GM12864 (cell line): ENCODE measurements around the gene ABCA9.
"Not testable (repeated sequence)": the region's sequence is repeated elsewhere in the genome, so short reads cannot be mapped to it uniquely, and the experiment has no call there.

Source experiments
- DNase-seq: peaks from one replicate; pipeline ENCODE4 v3.0.0-alpha.2; 2011; ENCODE audit warnings: low read depth
- H3K4me3 ChIP-seq: 2 replicates; pipeline ENCODE4 v1.5.1; 2011; ENCODE audit warnings: mild to moderate bottlenecking, low read depth, low read length, control low read depth
- TF ChIP-seq, protein P1 (sequence below): IDR thresholded peaks from 2 replicates; pipeline ENCODE4 v1.5.1; 2011; ENCODE audit warnings: low read depth, mild to moderate bottlenecking, moderate library complexity, low read length, control low read depth, inconsistent platforms; ENCODE audit errors: missing control alignments

Gene ABCA9

DNA sequence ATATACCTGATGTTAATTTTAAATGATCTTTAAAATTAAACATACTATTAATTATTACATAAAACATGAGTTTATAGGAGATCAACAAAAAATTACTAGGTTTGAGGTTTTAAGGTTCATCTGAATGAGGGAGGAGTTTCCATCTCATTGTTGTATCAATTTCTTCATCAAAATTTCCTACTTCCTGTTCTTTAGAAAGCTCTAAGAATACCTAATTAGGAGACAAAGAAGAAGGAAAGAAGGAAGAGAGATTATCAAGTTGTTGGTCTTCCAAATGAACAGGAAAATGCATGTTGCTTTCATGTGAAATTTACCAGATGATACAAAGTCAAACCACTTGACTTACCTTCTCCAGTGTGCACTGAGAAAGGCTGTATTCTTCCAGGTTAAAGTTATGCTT is 18.1 kb upstream of the ABCA9 start:
- no peak for DNase-seq
- TF ChIP-seq, protein P1, sequence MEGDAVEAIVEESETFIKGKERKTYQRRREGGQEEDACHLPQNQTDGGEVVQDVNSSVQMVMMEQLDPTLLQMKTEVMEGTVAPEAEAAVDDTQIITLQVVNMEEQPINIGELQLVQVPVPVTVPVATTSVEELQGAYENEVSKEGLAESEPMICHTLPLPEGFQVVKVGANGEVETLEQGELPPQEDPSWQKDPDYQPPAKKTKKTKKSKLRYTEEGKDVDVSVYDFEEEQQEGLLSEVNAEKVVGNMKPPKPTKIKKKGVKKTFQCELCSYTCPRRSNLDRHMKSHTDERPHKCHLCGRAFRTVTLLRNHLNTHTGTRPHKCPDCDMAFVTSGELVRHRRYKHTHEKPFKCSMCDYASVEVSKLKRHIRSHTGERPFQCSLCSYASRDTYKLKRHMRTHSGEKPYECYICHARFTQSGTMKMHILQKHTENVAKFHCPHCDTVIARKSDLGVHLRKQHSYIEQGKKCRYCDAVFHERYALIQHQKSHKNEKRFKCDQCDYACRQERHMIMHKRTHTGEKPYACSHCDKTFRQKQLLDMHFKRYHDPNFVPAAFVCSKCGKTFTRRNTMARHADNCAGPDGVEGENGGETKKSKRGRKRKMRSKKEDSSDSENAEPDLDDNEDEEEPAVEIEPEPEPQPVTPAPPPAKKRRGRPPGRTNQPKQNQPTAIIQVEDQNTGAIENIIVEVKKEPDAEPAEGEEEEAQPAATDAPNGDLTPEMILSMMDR: no peak
- H3K4me3 ChIP-seq: no peak overlapping the region

GRCh38 chr17:69075823-69076222 is 15.1 kb upstream of the ABCA9 start:
- TF ChIP-seq, protein P1: no peak
- DNase-seq: no peak
- H3K4me3 ChIP-seq: no peak overlapping the region

- not testable (repeated sequence) for DNase-seq, H3K4me3 ChIP-seq
Observed at GRCh38 chr17:69073392-69073791, 12.7 kb upstream of the ABCA9 start.

- not testable (repeated sequence) for DNase-seq, H3K4me3 ChIP-seq
Observed at GRCh38 chr17:69072803-69073256, 12.1 kb upstream of the ABCA9 start.

DNA sequence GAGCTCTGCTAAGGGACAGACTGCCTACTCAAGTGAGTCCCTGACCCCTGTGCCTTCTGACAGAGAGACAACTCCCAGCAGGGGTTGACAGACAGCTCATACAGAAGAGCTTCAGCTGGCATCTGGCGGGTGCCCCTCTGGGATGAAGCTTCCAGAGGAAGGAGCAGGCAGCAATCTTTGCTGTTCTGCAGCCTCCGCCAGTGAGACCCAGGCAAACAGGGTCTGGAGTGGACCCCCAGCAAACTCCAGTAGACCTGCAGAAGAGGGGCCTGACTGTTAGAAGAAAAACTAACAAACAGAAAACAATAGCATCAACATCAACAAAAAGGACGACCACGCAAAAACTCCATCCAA is 10.5 kb upstream of the ABCA9 start:
- not testable (repeated sequence) for H3K4me3 ChIP-seq, DNase-seq

- DNase-seq, H3K4me3 ChIP-seq: not testable (repeated sequence)
Observed at GRCh38 chr17:69070378-69071232, 9.9 kb upstream of the ABCA9 start.

DNA sequence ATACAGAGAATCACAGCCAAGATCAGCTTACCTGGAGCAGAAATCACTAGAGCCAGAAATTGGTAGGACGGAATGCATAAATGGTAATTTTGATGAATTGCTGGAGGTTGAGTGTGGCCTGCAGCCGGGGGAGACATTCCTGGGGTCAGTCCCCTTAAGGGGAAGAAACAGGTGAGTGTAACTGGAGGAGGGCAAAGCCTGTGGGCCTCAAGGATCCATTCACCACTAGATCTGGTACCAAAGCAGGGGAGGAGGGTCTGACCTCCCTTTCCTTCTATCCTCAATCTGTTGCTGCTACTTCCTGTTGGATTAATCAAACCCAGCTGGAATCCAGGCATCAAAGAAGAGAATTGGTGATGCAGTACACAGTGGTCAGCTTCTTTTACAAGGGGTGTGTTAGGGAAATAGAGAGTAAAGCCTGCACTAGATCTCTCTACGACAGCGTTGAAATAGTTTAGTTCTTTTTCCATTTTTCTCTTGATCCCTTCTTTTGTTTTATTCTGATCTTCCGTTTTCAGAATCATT is 8.6 kb upstream of the ABCA9 start:
- DNase-seq: no peak
- TF ChIP-seq, protein P1: no peak
- H3K4me3 ChIP-seq: no peak overlapping the region

DNA sequence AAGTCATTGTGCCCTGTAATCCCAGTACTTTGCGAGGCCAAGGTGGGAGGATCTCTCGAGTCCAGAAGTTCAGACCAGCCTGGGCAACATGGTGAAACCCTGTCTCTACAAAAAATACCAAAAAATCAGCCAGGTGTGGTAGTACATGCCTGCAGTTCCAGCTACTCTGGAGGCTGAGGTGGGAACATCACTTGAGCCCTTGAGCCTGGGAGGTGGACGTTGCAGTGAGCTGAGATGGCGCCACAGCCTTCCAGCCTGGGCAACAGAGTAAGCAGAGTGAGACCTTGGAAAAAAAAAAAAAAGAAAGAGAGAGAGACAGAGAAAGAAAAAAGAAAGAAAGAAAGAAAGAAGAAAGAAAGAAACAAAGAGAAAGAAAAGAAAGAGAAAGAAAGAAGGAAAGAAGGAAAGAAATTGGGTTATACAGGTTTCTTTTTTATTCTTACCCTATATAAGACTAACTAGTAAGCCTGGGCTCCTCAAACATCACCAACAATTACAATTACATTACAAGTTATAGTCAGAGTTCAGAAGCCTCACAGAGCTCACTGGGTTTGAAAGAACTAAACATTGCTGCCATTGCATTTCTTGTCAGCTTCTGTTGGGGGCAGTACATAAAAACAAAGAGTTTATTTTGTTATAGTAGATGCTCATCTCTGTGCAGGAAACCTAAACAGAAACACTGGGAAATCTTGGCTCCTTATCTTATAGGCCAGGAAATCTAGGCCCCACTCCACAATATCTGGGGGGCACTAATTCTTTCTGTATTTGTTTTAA is 6.7 kb upstream of the ABCA9 start:
- no peak overlapping the region for H3K4me3 ChIP-seq
- DNase-seq: no peak
- TF ChIP-seq, protein P1: no peak

DNA sequence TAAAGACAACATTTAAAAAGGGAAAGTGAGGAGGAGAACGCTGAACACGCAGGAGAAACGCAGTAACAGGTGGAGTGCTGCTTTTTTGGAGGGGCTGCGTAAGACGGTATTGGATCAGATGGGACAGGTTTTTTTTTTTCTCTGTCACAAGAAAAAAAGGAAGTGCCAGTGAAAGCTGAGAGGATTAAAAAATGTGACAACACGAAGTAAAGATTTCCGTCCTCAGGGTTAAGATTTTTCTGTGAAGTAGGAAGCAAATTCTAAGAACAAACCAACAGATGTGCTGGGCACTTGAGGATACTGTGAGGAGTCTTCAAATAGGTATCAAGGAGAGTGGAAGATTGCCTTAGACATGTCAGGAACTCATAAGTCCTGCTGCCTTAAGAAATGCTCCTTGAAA is 5.8 kb upstream of the ABCA9 start:
- no peak for DNase-seq
- TF ChIP-seq, protein P1: no peak
- H3K4me3 ChIP-seq: no peak overlapping the region
